Loucy (cell line): ENCODE results near the gene ACTA2.

ENCODE experiments used
- CTCF ChIP-seq: fragments of 200-600 bp; sonication (generic); conservative IDR thresholded peaks from 2 replicates; pipeline ENCODE4 v1.5.1; 2014; ENCODE audit warnings: mild to moderate bottlenecking, antibody characterized with exemption, low read length
- EZH2phosphoT487 ChIP-seq: fragments of 200-600 bp; IDR thresholded peaks from 2 replicates; pipeline ENCODE4 v1.6.1; 2018; ENCODE audit warnings: antibody characterized with exemption, mild to moderate bottlenecking, moderate library complexity, borderline replicate concordance

GRCh38 chr10:88920198-88920597, 32.4 kb downstream of the ACTA2 start:
- no peak for TF ChIP-seq CTCF
- no peak for TF ChIP-seq EZH2phosphoT487
